VCaP (cell line): ENCODE results near the gene WNT9B.
"Not testable (repeated sequence)": the region's sequence is repeated elsewhere in the genome, so short reads cannot be mapped to it uniquely, and the experiment has no call there.

Experiments used
- H3K27ac ChIP-seq: fragments of 450-650 bp; 2 replicates; pipeline ENCODE4 v1.5.1; 2017
- CTCF ChIP-seq: fragments of 450-650 bp; conservative IDR thresholded peaks from 2 replicates; pipeline ENCODE4 v1.5.1; 2017; ENCODE audit warnings: mild to moderate bottlenecking, moderate library complexity

The WNT9B gene

GRCh38 chr17:46836500-46836899 is 14.9 kb upstream of the WNT9B start:
- H3K27ac ChIP-seq: no peak overlapping the region
- TF ChIP-seq CTCF: no peak

GRCh38 chr17:46837521-46837920 is 13.9 kb upstream of the WNT9B start:
- no peak overlapping the region for H3K27ac ChIP-seq
- no peak for TF ChIP-seq CTCF

- TF ChIP-seq CTCF: no peak
- H3K27ac ChIP-seq: no peak overlapping the region
These were observed 12.2 kb upstream of the WNT9B start for GRCh38 chr17:46839211-46839610.

GRCh38 chr17:46840596-46840995 is 10.8 kb upstream of the WNT9B start:
- H3K27ac ChIP-seq: not testable (repeated sequence)

GRCh38 chr17:46841561-46842379 is 9.6 kb upstream of the WNT9B start:
- TF ChIP-seq CTCF: peak; percentile 96
- no peak overlapping the region for H3K27ac ChIP-seq

- H3K27ac ChIP-seq: no peak overlapping the region
- TF ChIP-seq CTCF: peak; percentile 62
These were observed 8.5 kb upstream of the WNT9B start for GRCh38 chr17:46842835-46843234.

- no peak overlapping the region for H3K27ac ChIP-seq
- no peak for TF ChIP-seq CTCF
These were observed 3.9 kb upstream of the WNT9B start for GRCh38 chr17:46847204-46848191.
